Naive thymus-derived CD4-positive, alpha-beta T cell (primary cell): ENCODE data around the gene R3HCC1L. TPM values are rescaled to one million over a fixed set of nuclear protein-coding genes. Genes with fewer than 3 reads are reported as not detected.
A peak's percentile ranks its signal among the peaks of the same experiment; 100 is the strongest.

Experiments
- ATAC-seq: fragments of 150-1000 bp; cut with Tn5 transposase; 2 replicates; pipeline ENCODE4 v1.10.0; 2021; ENCODE audit warnings: mild to moderate bottlenecking, moderate library complexity
- CTCF ChIA-PET: fragments of 350-600 bp; sonication (Branson Sonifier 250); formaldehyde crosslinking; loops from one replicate; lab custom pipeline; 2021; ENCODE audit warnings: antibody characterized with exemption; lab: Charles Lee
- POLR2A ChIA-PET: fragments of 350-600 bp; sonication (Branson Sonifier 250); formaldehyde crosslinking; loops from one replicate; lab custom pipeline; 2021; ENCODE audit warnings: antibody characterized with exemption, inconsistent platforms; lab: Charles Lee
- DNase-seq, 9 donors: peaks; one replicate each; pipeline versions ENCODE4 v3.0.0 to v3.0.0-alpha.2; 2020 to 2022; ENCODE audit warnings: mixed read lengths in 1 of 9
- H3K27ac ChIP-seq: one replicate; pipeline ENCODE4 v1.7.0; 2013; ENCODE audit warnings: mild to moderate bottlenecking, low read depth, low read length, moderate library complexity
- H3K27me3 ChIP-seq, 2 donors: one replicate each; pipeline ENCODE4 v1.7.0; 2013; ENCODE audit warnings: low read length in 2 of 2, mild to moderate bottlenecking in 2 of 2, moderate library complexity in 2 of 2; ENCODE audit not compliant: control insufficient read depth in 2 of 2, insufficient read depth in 2 of 2
- H3K36me3 ChIP-seq, 3 experiments: 1 replicate in 2 of 3; 2 replicates in 1 of 3; pipeline ENCODE4 v1.7.0; 2013; ENCODE audit warnings: low read length in 3 of 3, mild to moderate bottlenecking in 3 of 3, moderate library complexity in 1 of 3; ENCODE audit not compliant: insufficient read depth in 3 of 3, control insufficient read depth in 2 of 3
- H3K4me1 ChIP-seq, 2 donors: one replicate each; pipeline ENCODE4 v1.7.0; 2013; ENCODE audit warnings: low read length in 2 of 2, mild to moderate bottlenecking in 2 of 2, moderate library complexity in 1 of 2; ENCODE audit not compliant: control insufficient read depth in 2 of 2, insufficient read depth in 2 of 2
- H3K4me3 ChIP-seq: 2 replicates; pipeline ENCODE4 v1.7.0; 2013; ENCODE audit warnings: mild to moderate bottlenecking, low read length
- H3K9me3 ChIP-seq, 3 experiments: 1 replicate in 2 of 3; 2 replicates in 1 of 3; pipeline ENCODE4 v1.7.0; 2013; ENCODE audit warnings: low read length in 3 of 3; ENCODE audit not compliant: control insufficient read depth in 2 of 3
- H3K27ac Mint-ChIP-seq, 9 donors: one replicate each; pipeline ENCODE4 v1.8.0; 2020 to 2022; ENCODE audit warnings: mixed read lengths in 9 of 9, mild to moderate bottlenecking in 8 of 9, moderate library complexity in 5 of 9, inconsistent platforms in 2 of 9
- H3K27me3 Mint-ChIP-seq, 5 donors: one replicate each; pipeline ENCODE4 v1.8.0; 2021 to 2022; ENCODE audit warnings: mixed read lengths in 5 of 5, mild to moderate bottlenecking in 1 of 5
- H3K36me3 Mint-ChIP-seq, 5 donors: one replicate each; pipeline ENCODE4 v1.8.0; 2020 to 2022; ENCODE audit warnings: mixed read lengths in 5 of 5, mild to moderate bottlenecking in 3 of 5, inconsistent platforms in 1 of 5
- H3K4me1 Mint-ChIP-seq, 7 donors: one replicate each; pipeline ENCODE4 v1.8.0; 2020 to 2022; ENCODE audit warnings: mixed read lengths in 7 of 7, mild to moderate bottlenecking in 3 of 7, inconsistent platforms in 1 of 7
- H3K4me3 Mint-ChIP-seq, 10 donors: one replicate each; pipeline ENCODE4 v1.8.0; 2020 to 2022; ENCODE audit warnings: mild to moderate bottlenecking in 10 of 10, mixed read lengths in 10 of 10, moderate library complexity in 6 of 10, inconsistent platforms in 2 of 10
- H3K9me3 Mint-ChIP-seq, 11 donors: one replicate each; pipeline ENCODE4 v1.8.0; 2020 to 2022; ENCODE audit warnings: mixed read lengths in 11 of 11, mild to moderate bottlenecking in 4 of 11, inconsistent platforms in 1 of 11, moderate library complexity in 1 of 11
- intact Hi-C, 2 donors: fragments of 100-400 bp; cut with micrococcal nuclease; formaldehyde crosslinking; loops; one replicate each; pipeline ENCODE4 v1.15.1; 2023
- polyA plus RNA-seq, 2 donors: library from polyadenylated mRNA; unstranded; fragments of 300-500 nt; fragmentation: Illumina TruSeq; gene quantifications; one replicate each; pipeline ENCODE4 v1.2.3, GENCODE V29; 2021
- total RNA-seq, 6 experiments: library from RNA in 5 of 6; stranded (reverse) in 5 of 6; gene quantifications; 1 replicate in 5 of 6; 2 replicates in 1 of 6; pipeline ENCODE4 v1.2.3 and lab custom pipeline; 2021 to 2026

The R3HCC1L gene
- total and polyA plus RNA-seq, 7 experiments from 2014 or later, result 9.6 to 25.3 (median 19.6) TPM

- Mint-ChIP-seq H3K4me3 (no peak overlapping the region), H3K9me3 (peaks cover 0 to 3% (median 0%) of the 10 kb centered on the region in 11 donors)
Measured at GRCh38 chr10:98248018-98248417, 113.6 kb downstream of the R3HCC1L start.

GRCh38 chr10:98249134-98249533, 114.7 kb downstream of the R3HCC1L start:
- Mint-ChIP-seq H3K9me3 (peaks cover 0 to 3% (median 0%) of the 10 kb centered on the region in 11 donors), H3K4me3 (no peak overlapping the region), H3K27me3 (no peaks in the 10 kb centered on the region), H3K4me1 (peaks cover 0 to 5% (median 2%) of the 10 kb centered on the region in 7 donors), H3K36me3 (peaks cover 13 to 46% (median 19%) of the 10 kb centered on the region in 5 donors), H3K27ac (no peak overlapping the region)
- Histone ChIP-seq H3K9me3 (no peaks in the 10 kb centered on the region), H3K27ac (no peak overlapping the region), H3K4me3 (no peak overlapping the region), H3K36me3 (peaks cover 7 to 54% (median 12%) of the 10 kb centered on the region in 3 experiments), H3K27me3 (no peaks in the 10 kb centered on the region), H3K4me1 (no peaks in the 10 kb centered on the region)
- ChIA-PET POLR2A (no interaction called here), CTCF (no interaction called here)
- no peak for ATAC-seq
- DNase-seq, result no peak
- intact Hi-C loops, result no loop called here

More at GRCh38 chr10:98248018-98248417, 113.6 kb downstream of the R3HCC1L start:
- Mint-ChIP-seq H3K27me3 (no peaks in the 10 kb centered on the region), H3K4me1 (peaks cover 0 to 5% (median 2%) of the 10 kb centered on the region in 7 donors), H3K36me3 (peaks cover 14 to 51% (median 24%) of the 10 kb centered on the region in 5 donors), H3K27ac (peak overlapping the region in 1 of 9 donors; percentile 38)
- ATAC-seq (no peak), DNase-seq (no peak)
- POLR2A ChIA-PET, result no interaction called here
- no peak overlapping the region for H3K4me3 ChIP-seq
- no peaks in the 10 kb centered on the region for H3K27me3 ChIP-seq
- CTCF ChIA-PET, result no interaction called here
- H3K27ac ChIP-seq, result no peak overlapping the region
- H3K4me1 ChIP-seq, result no peaks in the 10 kb centered on the region
- peaks cover 7 to 57% (median 12%) of the 10 kb centered on the region in 3 experiments for H3K36me3 ChIP-seq
- intact Hi-C loops, result no loop called here
- H3K9me3 ChIP-seq, result no peaks in the 10 kb centered on the region

- ChIA-PET POLR2A (no interaction called here), CTCF (no interaction called here)
- Mint-ChIP-seq H3K36me3 (peaks cover 4 to 38% (median 10%) of the 10 kb centered on the region in 5 donors), H3K27ac (peak overlapping the region in 1 of 9 donors; percentile 15), H3K27me3 (no peaks in the 10 kb centered on the region), H3K9me3 (peaks cover 0 to 2% (median 0%) of the 10 kb centered on the region in 11 donors), H3K4me3 (no peak overlapping the region), H3K4me1 (peaks cover 0 to 5% (median 0%) of the 10 kb centered on the region in 7 donors)
- ATAC-seq (no peak), DNase-seq (no peak)
- H3K27me3 ChIP-seq, result no peaks in the 10 kb centered on the region
- no peaks in the 10 kb centered on the region for H3K9me3 ChIP-seq
- intact Hi-C loops, result no loop called here
- no peak overlapping the region for H3K4me3 ChIP-seq
- H3K36me3 ChIP-seq, result peaks cover 0 to 38% (median 0%) of the 10 kb centered on the region in 3 experiments
- H3K4me1 ChIP-seq, result no peaks in the 10 kb centered on the region
- H3K27ac ChIP-seq, result no peak overlapping the region
Measured at GRCh38 chr10:98251399-98251798, 116.9 kb downstream of the R3HCC1L start.

- ChIA-PET POLR2A (no interaction called here), CTCF (no interaction called here)
- peak overlapping the region in 1 of 9 donors; percentile 54 for H3K27ac Mint-ChIP-seq
- H3K4me3 Mint-ChIP-seq, result no peak overlapping the region
- ATAC-seq, result no peak
- peaks cover 0 to 2% (median 0%) of the 10 kb centered on the region in 11 donors for H3K9me3 Mint-ChIP-seq
- H3K36me3 ChIP-seq, result peaks cover 0 to 28% (median 0%) of the 10 kb centered on the region in 3 experiments
- H3K9me3 ChIP-seq, result no peaks in the 10 kb centered on the region
- no peak overlapping the region for H3K4me3 ChIP-seq
- peaks cover 1 to 28% (median 7%) of the 10 kb centered on the region in 5 donors for H3K36me3 Mint-ChIP-seq
- no peak overlapping the region for H3K27ac ChIP-seq
- no peaks in the 10 kb centered on the region for H3K27me3 Mint-ChIP-seq
- H3K4me1 Mint-ChIP-seq, result peaks cover 0 to 5% (median 0%) of the 10 kb centered on the region in 7 donors
- intact Hi-C loops, result no loop called here
- DNase-seq, result no peak
- no peaks in the 10 kb centered on the region for H3K4me1 ChIP-seq
- no peaks in the 10 kb centered on the region for H3K27me3 ChIP-seq
Measured at GRCh38 chr10:98252464-98252863, 118.0 kb downstream of the R3HCC1L start.

GRCh38 chr10:98253499-98253898, 119.0 kb downstream of the R3HCC1L start:
- no peaks in the 10 kb centered on the region for H3K27me3 Mint-ChIP-seq
- Histone ChIP-seq H3K36me3 (peaks cover 0 to 18% (median 0%) of the 10 kb centered on the region in 3 experiments), H3K27ac (no peak overlapping the region), H3K27me3 (no peaks in the 10 kb centered on the region), H3K4me3 (no peak overlapping the region), H3K9me3 (no peaks in the 10 kb centered on the region), H3K4me1 (no peaks in the 10 kb centered on the region)
- ChIA-PET CTCF (no interaction called here), POLR2A (no interaction called here)
- DNase-seq (no peak), ATAC-seq (no peak)
- no peak overlapping the region for H3K27ac Mint-ChIP-seq
- peaks cover 0 to 20% (median 6%) of the 10 kb centered on the region in 5 donors for H3K36me3 Mint-ChIP-seq
- H3K4me1 Mint-ChIP-seq, result peaks cover 0 to 5% (median 0%) of the 10 kb centered on the region in 7 donors
- H3K9me3 Mint-ChIP-seq, result peaks cover 0 to 2% (median 0%) of the 10 kb centered on the region in 11 donors
- intact Hi-C loops, result no loop called here
- H3K4me3 Mint-ChIP-seq, result no peak overlapping the region

GRCh38 chr10:98254234-98254974, 119.9 kb downstream of the R3HCC1L start:
- POLR2A ChIA-PET, result no interaction called here

More at GRCh38 chr10:98254234-98254974, 119.9 kb downstream of the R3HCC1L start:
- H3K27ac ChIP-seq, result no peak overlapping the region
- H3K27me3 ChIP-seq, result no peaks in the 10 kb centered on the region
- DNase-seq (no peak), ATAC-seq (no peak)
- Mint-ChIP-seq H3K27me3 (no peaks in the 10 kb centered on the region), H3K4me3 (no peak overlapping the region), H3K9me3 (peaks cover 0 to 3% (median 0%) of the 10 kb centered on the region in 11 donors), H3K27ac (peak overlapping the region in 1 of 9 donors; percentile 27), H3K36me3 (peaks cover 0 to 15% (median 6%) of the 10 kb centered on the region in 5 donors), H3K4me1 (peaks cover 0 to 4% (median 0%) of the 10 kb centered on the region in 7 donors)
- CTCF ChIA-PET, result no interaction called here
- intact Hi-C loops, result no loop called here
- no peaks in the 10 kb centered on the region for H3K4me1 ChIP-seq
- H3K9me3 ChIP-seq, result no peaks in the 10 kb centered on the region
- H3K36me3 ChIP-seq, result peaks cover 0 to 9% (median 0%) of the 10 kb centered on the region in 3 experiments
- H3K4me3 ChIP-seq, result no peak overlapping the region
